HG03159 (cell line): ENCODE results near the gene RNASE3.
"Not testable (repeated sequence)": the region's sequence is repeated elsewhere in the genome, so short reads cannot be mapped to it uniquely, and the experiment has no call there.

Experiments
- ATAC-seq: cut with Tn5 transposase; IDR thresholded peaks from one replicate; pipeline ENCODE4 v1.9.1; 2021; ENCODE audit warnings: mild to moderate bottlenecking, moderate library complexity; ENCODE audit not compliant: unreplicated experiment

Gene RNASE3

DNA sequence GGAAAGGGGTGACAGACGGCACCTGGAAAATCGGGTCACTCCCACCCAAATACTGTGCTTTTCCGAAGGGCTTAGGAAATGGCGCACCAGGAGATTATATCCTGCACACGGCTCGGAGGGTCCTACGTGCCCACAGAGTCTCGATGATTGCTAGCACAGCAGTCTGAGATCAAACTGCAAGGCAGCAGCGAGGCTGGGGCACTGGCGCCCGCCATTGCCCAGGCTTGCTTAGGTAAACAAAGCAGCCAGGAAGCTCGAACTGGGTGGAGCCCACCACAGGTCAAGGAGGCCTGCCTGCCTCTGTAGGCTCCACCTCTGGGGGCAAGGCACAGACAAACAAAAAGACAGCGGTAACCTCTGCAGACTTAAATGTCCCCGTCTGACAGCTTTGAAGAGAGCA lies 19.6 kb downstream of the RNASE3 start:
- not testable (repeated sequence) for ATAC-seq

DNA sequence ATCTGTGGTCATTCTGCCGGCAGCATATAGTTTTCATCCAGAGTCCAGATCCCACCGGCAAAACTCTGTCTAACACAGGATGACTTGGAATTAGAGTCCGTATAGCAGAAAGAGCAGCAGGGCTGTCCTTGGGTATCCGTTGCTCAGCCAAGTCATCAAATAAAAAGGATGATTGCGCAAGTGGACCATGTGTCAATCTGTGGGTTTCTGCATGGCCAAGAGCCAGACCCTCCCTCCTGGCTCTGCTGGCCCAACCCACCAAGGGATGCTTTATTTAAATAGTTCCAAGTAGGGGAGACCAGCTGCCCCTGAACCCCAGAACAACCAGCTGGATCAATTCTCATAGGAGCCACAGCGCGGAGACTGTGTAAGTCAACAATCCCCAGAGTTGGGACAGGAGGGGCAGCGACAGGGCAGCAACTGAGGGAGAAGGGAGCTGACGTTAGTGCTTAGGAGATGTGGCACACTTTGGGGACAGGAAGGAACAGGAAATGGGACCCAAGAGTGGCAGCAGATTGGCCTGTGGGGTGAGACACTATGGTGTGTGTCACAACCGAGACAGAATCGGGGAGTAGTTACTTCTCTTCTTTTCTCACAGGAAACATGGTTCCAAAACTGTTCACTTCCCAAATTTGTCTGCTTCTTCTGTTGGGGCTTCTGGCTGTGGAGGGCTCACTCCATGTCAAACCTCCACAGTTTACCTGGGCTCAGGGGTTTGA lies 28.0 kb downstream of the RNASE3 start:
- not testable (repeated sequence) for ATAC-seq

DNA sequence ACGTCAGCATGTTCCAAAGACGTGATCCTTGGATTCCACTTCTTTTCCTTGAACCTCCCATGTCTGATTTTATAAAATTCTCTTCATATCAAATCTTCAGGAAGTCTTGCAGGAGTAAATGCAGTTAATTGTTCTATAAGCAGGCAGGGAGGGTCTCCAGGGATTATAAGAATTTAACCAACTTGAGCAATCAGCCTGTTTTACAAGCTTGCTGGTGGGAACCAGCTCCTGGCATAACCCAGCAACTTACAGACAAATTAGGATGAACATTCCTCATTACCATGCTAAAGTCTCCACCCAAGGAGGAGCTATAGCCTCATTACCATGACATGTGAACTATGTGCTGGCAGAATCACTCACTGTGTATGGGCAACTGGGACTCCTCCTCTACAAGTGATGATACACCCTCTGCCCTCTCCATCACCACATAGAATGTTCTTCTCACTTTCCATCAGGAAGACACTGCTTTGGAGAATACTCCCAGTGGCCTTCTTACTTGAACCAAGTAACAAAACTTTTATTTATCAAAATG lies 32.6 kb downstream of the RNASE3 start:
- not testable (repeated sequence) for ATAC-seq

DNA sequence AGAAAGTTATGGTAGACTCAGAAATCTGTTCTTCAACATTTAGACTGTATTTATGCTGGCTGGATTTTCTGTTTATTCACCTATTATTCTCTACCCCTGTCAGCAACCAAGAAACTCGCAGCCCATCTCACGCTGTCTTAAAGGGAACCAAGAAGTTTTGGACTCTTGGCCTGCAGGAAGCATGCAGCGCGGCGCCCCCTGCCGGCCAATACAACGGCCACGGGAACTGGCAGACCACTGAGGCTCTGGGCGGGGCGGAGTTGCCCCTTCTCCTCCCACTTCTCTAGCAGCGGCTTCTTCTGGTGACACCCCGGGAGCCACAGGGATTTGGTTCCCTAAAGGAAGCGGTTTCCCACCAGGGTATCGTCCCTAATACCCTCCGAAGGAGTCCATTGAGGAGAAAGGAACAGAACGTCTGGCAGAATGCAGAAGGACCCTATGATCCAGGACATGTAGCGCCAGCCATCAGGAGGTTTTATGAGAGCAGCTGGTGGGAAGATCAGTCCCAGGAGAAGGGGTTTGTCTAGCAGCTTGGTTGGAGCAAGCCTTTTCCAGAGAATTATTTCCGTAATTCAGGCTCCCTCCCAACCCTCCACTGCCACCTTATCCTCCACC lies 43.1 kb downstream of the RNASE3 start:
- no peak for ATAC-seq

DNA sequence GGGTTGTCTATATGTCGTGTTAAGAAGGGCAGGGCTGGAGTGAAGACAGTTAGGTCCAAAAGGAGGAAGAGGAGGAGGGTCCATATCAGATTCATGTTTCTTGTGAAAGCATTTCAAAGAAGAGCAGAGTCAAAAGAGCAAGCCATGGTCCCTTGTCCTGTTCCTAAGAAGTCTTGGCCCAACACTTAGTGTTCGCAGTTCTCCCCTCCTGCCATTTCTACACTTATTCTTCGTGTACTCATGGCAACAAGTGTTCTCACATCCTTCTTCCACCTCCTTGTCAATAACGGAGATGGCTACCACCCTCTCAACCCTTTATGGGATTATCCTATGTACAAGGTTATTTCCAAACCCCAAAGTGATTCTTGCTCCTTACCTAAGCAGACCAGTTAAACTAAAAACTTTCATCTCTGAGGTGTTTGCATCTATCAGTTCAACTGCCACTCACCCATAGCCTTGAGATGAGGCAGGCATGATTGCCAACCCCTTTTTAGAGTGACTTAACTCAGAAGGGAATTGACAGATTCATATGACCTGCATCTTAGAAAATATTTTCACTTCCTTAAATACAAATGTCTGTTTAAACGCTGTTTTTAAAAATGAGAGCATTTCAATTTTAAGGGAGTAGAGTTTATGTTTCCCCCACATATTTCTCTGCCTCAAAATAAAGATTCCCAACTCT lies 44.3 kb downstream of the RNASE3 start:
- no peak for ATAC-seq
